HepG2 (cell line): ENCODE measurements around the gene KIAA1217. TPM values are rescaled to one million over a fixed set of nuclear protein-coding genes. Genes with fewer than 3 reads are reported as not detected.

Experiments
- ATAC-seq: fragments of 200-7000 bp; cut with Tn5 transposase; 3 replicates; pipeline ENCODE4 v1.9.1; 2020; ENCODE audit warnings: mild to moderate bottlenecking, moderate library complexity
- BruUV-seq: library from RNA; stranded (reverse); fragments of 400-500 nt; replicated peaks from 2 replicates; lab custom pipeline; 2021; lab: Mats Ljungman, UMichigan
- CTCF ChIA-PET: fragments of 300-600 bp; formaldehyde crosslinking; extraction: SDS; loops from one replicate; lab custom pipeline; 2021; ENCODE audit warnings: low total read pairs, inconsistent platforms, low intra/inter-chr PET ratio; lab: Yijun Ruan, JAX
- POLR2A ChIA-PET: fragments of 350-600 bp; sonication (Branson Sonifier 250); formaldehyde crosslinking; loops from one replicate; lab custom pipeline; 2020; ENCODE audit warnings: antibody characterized with exemption, inconsistent platforms; lab: Yijun Ruan, JAX
- DNase-seq: peaks from one replicate; pipeline ENCODE4 v3.0.0-alpha.2; 2015; ENCODE audit warnings: low spot score
- FAIRE-seq: peaks from 3 replicates; lab custom pipeline; 2011; peaks lifted over from hg19 to GRCh38; lab: Jason Lieb, UNC
- H2AFZ ChIP-seq: one replicate; pipeline ENCODE4 v1.6.1; 2011; ENCODE audit warnings: low read length, inconsistent platforms
- H3K27ac ChIP-seq: fragments of 300-600 bp; 3 replicates; pipeline ENCODE4 v1.8.0; 2011; ENCODE audit warnings: mixed run types, mild to moderate bottlenecking, mixed read lengths, low read length, inconsistent platforms; ENCODE audit not compliant: insufficient read depth; ENCODE audit errors: extremely low read length
- H3K27me3 ChIP-seq, 2 experiments: fragments of 200-600 bp in 1 of 2; 2 replicates in 1 of 2; 3 replicates in 1 of 2; pipeline versions ENCODE4 v1.6.0 to v1.8.0; 2011; ENCODE audit warnings: low read length in 2 of 2, mild to moderate bottlenecking in 2 of 2, moderate library complexity in 2 of 2, inconsistent platforms in 1 of 2; ENCODE audit not compliant: insufficient read depth in 2 of 2, control insufficient read depth in 1 of 2
- H3K36me3 ChIP-seq, 2 experiments: fragments of 200-600 bp in 1 of 2; replicated peaks in 1 of 2; 2 replicates in 1 of 2; 3 replicates in 1 of 2; pipeline versions ENCODE4 v1.5.1 to v1.8.0; 2011; ENCODE audit warnings: low read length in 2 of 2, inconsistent platforms in 1 of 2; ENCODE audit not compliant: insufficient read depth in 2 of 2, control insufficient read depth in 1 of 2
- H3K4me1 ChIP-seq: 2 replicates; pipeline ENCODE4 v1.5.1; 2012; ENCODE audit warnings: low read length, inconsistent platforms; ENCODE audit not compliant: insufficient read depth
- H3K4me2 ChIP-seq: 2 replicates; pipeline ENCODE4 v1.6.0; 2011; ENCODE audit warnings: low read depth, low read length, inconsistent platforms
- H3K4me3 ChIP-seq, 3 experiments: fragments of 200-600 bp in 1 of 3; sonication (generic), shearing (Covaris generic) in 1 of 3; replicated peaks in 1 of 3; 2 replicates each; pipeline ENCODE4 v1.5.1; 2011 to 2016; ENCODE audit warnings: low read length in 3 of 3, inconsistent platforms in 2 of 3, low read depth in 2 of 3, mild to moderate bottlenecking in 2 of 3, control low read depth in 1 of 3, mixed read lengths in 1 of 3; ENCODE audit not compliant: insufficient read depth in 1 of 3
- H3K79me2 ChIP-seq: one replicate; pipeline ENCODE4 v1.6.1; 2011; ENCODE audit warnings: low read length, inconsistent platforms; ENCODE audit not compliant: insufficient read depth
- H3K9ac ChIP-seq: 2 replicates; pipeline ENCODE4 v1.6.0; 2011; ENCODE audit warnings: mild to moderate bottlenecking, low read depth, low read length, inconsistent platforms; ENCODE audit not compliant: insufficient read depth
- H3K9me3 ChIP-seq: 2 replicates; pipeline ENCODE4 v1.5.1; 2012; ENCODE audit warnings: mild to moderate bottlenecking, low read length
- H4K20me1 ChIP-seq: 2 replicates; pipeline ENCODE4 v1.6.0; 2011; ENCODE audit warnings: inconsistent platforms, mild to moderate bottlenecking, low read length, moderate library complexity; ENCODE audit not compliant: insufficient read depth
- ADNP ChIP-seq: sonication (generic); formaldehyde crosslinking; IDR thresholded peaks from 2 replicates; pipeline ENCODE4 v1.4.0; 2020; ENCODE audit warnings: missing genetic modification reagents
- GFI1 ChIP-seq: sonication (generic); formaldehyde crosslinking; IDR thresholded peaks from 2 replicates; pipeline ENCODE4 v1.5.0; 2020; ENCODE audit warnings: missing genetic modification reagents, mild to moderate bottlenecking, borderline replicate concordance
- POLR2G ChIP-seq: fragments of 200-400 bp; formaldehyde crosslinking; IDR thresholded peaks from 2 replicates; pipeline ENCODE4 v1.6.1; 2018; ENCODE audit warnings: mild to moderate bottlenecking, low read depth, low read length, moderate library complexity
- SALL1 ChIP-seq: sonication (generic); formaldehyde crosslinking; IDR thresholded peaks from 2 replicates; pipeline ENCODE4 v1.8.0; 2022; ENCODE audit warnings: mild to moderate bottlenecking, missing genetic modification reagents
- SMARCC2 ChIP-seq: fragments of 450-650 bp; IDR thresholded peaks from 2 replicates; pipeline ENCODE4 v1.6.1; 2017; ENCODE audit warnings: antibody characterized with exemption, mild to moderate bottlenecking
- TBX3 ChIP-seq: fragments of 450-650 bp; IDR thresholded peaks from 2 replicates; pipeline ENCODE4 v1.6.1; 2017; ENCODE audit warnings: antibody characterized with exemption, mild to moderate bottlenecking, inconsistent platforms, borderline replicate concordance
- TEAD3 ChIP-seq: optimal IDR thresholded peaks from 2 replicates; pipeline ENCODE3; 2016; ENCODE audit warnings: borderline replicate concordance
- YEATS2 ChIP-seq: sonication (generic); formaldehyde crosslinking; IDR thresholded peaks from 2 replicates; pipeline ENCODE4 v1.4.0; 2020; ENCODE audit warnings: missing genetic modification reagents, borderline replicate concordance
- ZNF207 ChIP-seq: fragments of 450-650 bp; IDR thresholded peaks from 2 replicates; pipeline ENCODE4 v1.6.1; 2016; ENCODE audit warnings: antibody characterized with exemption, borderline replicate concordance
- ZNF451 ChIP-seq: sonication (generic); formaldehyde crosslinking; IDR thresholded peaks from 2 replicates; pipeline ENCODE4 v1.5.0; 2020; ENCODE audit warnings: mild to moderate bottlenecking, missing genetic modification reagents
- ZNF530 ChIP-seq: sonication (generic); formaldehyde crosslinking; IDR thresholded peaks from 2 replicates; pipeline ENCODE4 v1.5.0; 2020; ENCODE audit warnings: low read depth, mild to moderate bottlenecking, missing genetic modification reagents
- ZNF563 ChIP-seq: sonication (generic); formaldehyde crosslinking; IDR thresholded peaks from 2 replicates; pipeline ENCODE4 v1.8.0; 2022; ENCODE audit warnings: mild to moderate bottlenecking, moderate library complexity, missing genetic modification reagents
- ZNF605 ChIP-seq: sonication (generic); formaldehyde crosslinking; IDR thresholded peaks from 2 replicates; pipeline ENCODE4 v1.8.0; 2022; ENCODE audit warnings: mild to moderate bottlenecking, missing genetic modification reagents
- WGBS: methylation state at CpG from one replicate; pipeline ENCODE4 v1.1.6; 2017; ENCODE audit warnings: low lambda C conversion rate; 5-methylcytosine and 5-hydroxymethylcytosine counted together
- in situ Hi-C: cut with HindIII; loops from 2 replicates; pipeline ENCODE4 v1.10.0; 2017; ENCODE audit warnings: low pct_unique_long_range_greater_than_20kb; ENCODE audit not compliant: extremely low pct_ligation_motif_present
- intact Hi-C: fragments of 100-400 bp; cut with micrococcal nuclease; formaldehyde crosslinking; loops from one replicate; pipeline ENCODE4 v1.10.0; 2022; ENCODE audit not compliant: unreplicated experiment
- polyA plus RNA-seq, 8 experiments: library from polyadenylated mRNA; depleted of rRNA in 3 of 8; stranded (reverse) in 7 of 8; unstranded in 1 of 8; fragments of >200 nt; fragmentation: Illumina TruSeq in 4 of 8; extraction: Trizol in 4 of 8; gene quantifications; 2 replicates each; pipeline versions ENCODE4 v1.2.1 to v1.2.3, GENCODE V29; 2011 to 2016; ENCODE audit warnings: low read depth in 4 of 8, missing spikeins in 1 of 8, mixed read lengths in 1 of 8; ENCODE audit not compliant: insufficient read depth in 1 of 8
- total RNA-seq, 5 experiments: library from RNA; depleted of rRNA; stranded (reverse); fragments of >200 nt; fragmentation: Illumina TruSeq; extraction: Trizol; gene quantifications; 2 replicates each; pipeline ENCODE4 v1.2.3, GENCODE V29; 2016; ENCODE audit warnings: low read depth in 1 of 5
- TF ChIP-seq, protein P1 (sequence below): sonication (generic); formaldehyde crosslinking; IDR thresholded peaks from 2 replicates; pipeline ENCODE4 v1.5.0; 2020; ENCODE audit warnings: missing genetic modification reagents, mild to moderate bottlenecking, borderline replicate concordance

Gene KIAA1217
- total and polyA plus RNA-seq, 2 of the 13 experiments (the other 11 are each of a cell fraction or from before 2014, with no cell fraction given), result 4.6 to 10.9 TPM

DNA sequence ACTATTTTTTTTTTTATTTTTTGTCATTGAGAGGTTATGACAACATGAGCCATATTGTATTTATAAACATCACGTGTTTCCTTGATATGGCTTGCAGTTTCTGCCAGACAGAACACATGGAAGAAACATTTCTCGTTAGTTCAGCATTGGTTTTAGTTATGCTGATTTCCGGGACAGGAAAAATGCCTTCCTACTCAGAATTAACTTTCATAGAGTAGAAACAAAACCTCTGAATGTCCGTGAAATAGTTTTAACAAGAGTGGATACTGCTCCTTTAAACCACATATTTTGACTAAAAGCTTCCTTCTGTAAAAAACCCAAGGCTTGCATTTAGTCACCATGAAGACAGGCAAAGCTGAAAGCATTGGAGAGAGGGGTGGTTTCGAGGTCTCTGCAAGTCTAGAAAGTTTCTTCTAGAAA, 240.4 kb downstream of the KIAA1217 start:
- in situ Hi-C loops (no loop called here), intact Hi-C loops (no loop called here)
- 98% methylated on average over 5 of the region's 5 CpGs for WGBS
- DNase-seq, result no peak
- Histone ChIP-seq H3K36me3 (peaks cover 2 to 6% of the 10 kb centered on the region in 2 experiments; a peak in 2 of 5 replicates), H3K4me2 (no peak overlapping the region), H3K27me3 (no peaks in the 10 kb centered on the region), H3K9ac (no peak overlapping the region), H3K79me2 (no peaks in the 10 kb centered on the region), H4K20me1 (no peaks in the 10 kb centered on the region), H3K4me3 (no peak overlapping the region), H3K9me3 (no peaks in the 10 kb centered on the region), H2AFZ (no peak overlapping the region), H3K27ac (no peak overlapping the region), H3K4me1 (no peaks in the 10 kb centered on the region)
- ATAC-seq, result no peak
- no TSS peak for BruUV-seq
- ChIA-PET CTCF (no interaction called here), POLR2A (no interaction called here)
- TF ChIP-seq SALL1 (CRISPR knock-in tag) (no peak), SMARCC2 (no peak), ZNF605 (CRISPR knock-in tag) (no peak), ADNP (CRISPR knock-in tag) (no peak), ZNF530 (CRISPR knock-in tag) (no peak), ZNF563 (CRISPR knock-in tag) (no peak), POLR2G (no peak), GFI1 (no peak), YEATS2 (no peak), ZNF207 (no peak), TEAD3 (CRISPR knock-in tag) (no peak), TBX3 (no peak), ZNF451 (no peak)
- TF ChIP-seq, protein P1, sequence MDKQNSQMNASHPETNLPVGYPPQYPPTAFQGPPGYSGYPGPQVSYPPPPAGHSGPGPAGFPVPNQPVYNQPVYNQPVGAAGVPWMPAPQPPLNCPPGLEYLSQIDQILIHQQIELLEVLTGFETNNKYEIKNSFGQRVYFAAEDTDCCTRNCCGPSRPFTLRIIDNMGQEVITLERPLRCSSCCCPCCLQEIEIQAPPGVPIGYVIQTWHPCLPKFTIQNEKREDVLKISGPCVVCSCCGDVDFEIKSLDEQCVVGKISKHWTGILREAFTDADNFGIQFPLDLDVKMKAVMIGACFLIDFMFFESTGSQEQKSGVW (CRISPR knock-in tag), result no peak
- FAIRE-seq, result no peak
